Hepatocyte (in vitro differentiated cells): ENCODE results near the gene RNASE1.

ENCODE experiments used
- CTCF ChIP-seq: fragments of 200-600 bp; sonication (generic); IDR thresholded peaks from 2 replicates; pipeline ENCODE4 v1.5.1; 2016; ENCODE audit warnings: antibody characterized with exemption, mild to moderate bottlenecking; ENCODE audit not compliant: poor library complexity
- EZH2 ChIP-seq: fragments of 200-600 bp; sonication (generic); IDR thresholded peaks from 2 replicates; pipeline ENCODE4 v1.6.1; 2016; ENCODE audit warnings: antibody characterized with exemption, mild to moderate bottlenecking, borderline replicate concordance

- TF ChIP-seq CTCF, result no peak
- TF ChIP-seq EZH2, result no peak
These were observed 41.7 kb downstream of the RNASE1 start for GRCh38 chr14:20760950-20761349.
